ENCODE results near the gene GORASP1.

The GORASP1 gene

GRCh38 chr3:39134305-39134704 lies 26.9 kb upstream of the GORASP1 start:
- no peak overlapping the region for H3K4me2 ChIP-seq
- H3K9ac ChIP-seq, result no peak overlapping the region
- no peaks in the 10 kb centered on the region for H3K36me3 ChIP-seq (ENCODE audit: insufficient read depth)
- H4K20me1 ChIP-seq (ENCODE audit: insufficient read depth), result no peaks in the 10 kb centered on the region
- no peaks in the 10 kb centered on the region for H3K4me1 ChIP-seq (ENCODE audit: low read depth, poor library complexity, severe bottlenecking)
- H3K4me3 ChIP-seq (IDR thresholded peaks at IDR 0.05; ENCODE audit: insufficient read depth, low read depth, low read length), result no peak overlapping the region
- TF ChIP-seq CTCF (conservative IDR thresholded peaks at IDR 0.05; ENCODE audit: low read depth, low read length), result no peak
- no peaks in the 10 kb centered on the region for H3K27me3 ChIP-seq (ENCODE audit: insufficient read depth, low read depth)
- no peak overlapping the region for H2AFZ ChIP-seq (ENCODE audit: low read depth)
- H3K79me2 ChIP-seq (ENCODE audit: insufficient read depth, low read depth), result no peaks in the 10 kb centered on the region
- no peak overlapping the region for H3K27ac ChIP-seq

- Histone ChIP-seq H3K4me3 (IDR thresholded peaks at IDR 0.05; ENCODE audit: insufficient read depth, low read depth, low read length) (no peak overlapping the region), H3K4me1 (ENCODE audit: low read depth, poor library complexity, severe bottlenecking) (no peaks in the 10 kb centered on the region), H3K4me2 (no peak overlapping the region), H3K36me3 (ENCODE audit: insufficient read depth) (no peaks in the 10 kb centered on the region), H3K27ac (no peak overlapping the region), H2AFZ (ENCODE audit: low read depth) (no peak overlapping the region), H4K20me1 (ENCODE audit: insufficient read depth) (no peaks in the 10 kb centered on the region), H3K27me3 (ENCODE audit: insufficient read depth, low read depth) (no peaks in the 10 kb centered on the region), H3K9ac (no peak overlapping the region), H3K79me2 (ENCODE audit: insufficient read depth, low read depth) (no peaks in the 10 kb centered on the region)
- no peak for TF ChIP-seq CTCF (conservative IDR thresholded peaks at IDR 0.05; ENCODE audit: low read depth, low read length)
Measured at GRCh38 chr3:39133822-39134221, 26.4 kb upstream of the GORASP1 start.

GRCh38 chr3:39133093-39133490 lies 25.7 kb upstream of the GORASP1 start:
- Histone ChIP-seq H3K4me3 (IDR thresholded peaks at IDR 0.05; ENCODE audit: insufficient read depth, low read depth, low read length) (no peak overlapping the region), H3K36me3 (ENCODE audit: insufficient read depth) (no peaks in the 10 kb centered on the region), H2AFZ (ENCODE audit: low read depth) (no peak overlapping the region), H3K9ac (no peak overlapping the region), H3K79me2 (ENCODE audit: insufficient read depth, low read depth) (no peaks in the 10 kb centered on the region), H4K20me1 (ENCODE audit: insufficient read depth) (no peaks in the 10 kb centered on the region), H3K4me1 (ENCODE audit: low read depth, poor library complexity, severe bottlenecking) (no peaks in the 10 kb centered on the region), H3K27me3 (ENCODE audit: insufficient read depth, low read depth) (no peaks in the 10 kb centered on the region), H3K4me2 (no peak overlapping the region), H3K27ac (no peak overlapping the region)
- no peak for TF ChIP-seq CTCF (conservative IDR thresholded peaks at IDR 0.05; ENCODE audit: low read depth, low read length)

GRCh38 chr3:39132096-39133092 lies 25.0 kb upstream of the GORASP1 start:
- no peak overlapping the region for H2AFZ ChIP-seq (ENCODE audit: low read depth)
- no peaks in the 10 kb centered on the region for H3K79me2 ChIP-seq (ENCODE audit: insufficient read depth, low read depth)
- no peak overlapping the region for H3K4me3 ChIP-seq (IDR thresholded peaks at IDR 0.05; ENCODE audit: insufficient read depth, low read depth, low read length)
- H3K27ac ChIP-seq, result no peak overlapping the region
- no peak overlapping the region for H3K9ac ChIP-seq
- H3K27me3 ChIP-seq (ENCODE audit: insufficient read depth, low read depth), result no peaks in the 10 kb centered on the region
- no peaks in the 10 kb centered on the region for H4K20me1 ChIP-seq (ENCODE audit: insufficient read depth)
- H3K36me3 ChIP-seq (ENCODE audit: insufficient read depth), result no peaks in the 10 kb centered on the region
- no peak for TF ChIP-seq CTCF (conservative IDR thresholded peaks at IDR 0.05; ENCODE audit: low read depth, low read length)
- no peaks in the 10 kb centered on the region for H3K4me1 ChIP-seq (ENCODE audit: low read depth, poor library complexity, severe bottlenecking)
- H3K4me2 ChIP-seq, result no peak overlapping the region

Measured in KMS-11 (cell line).